Lower leg skin (tissue), 3 donors: ENCODE measurements around the gene MYO5A.

Experiments
- CTCF ChIP-seq, 3 donors: fragments of 450-650 bp; IDR thresholded peaks; one replicate each; pipeline ENCODE4 v1.5.1; 2016; ENCODE audit warnings: antibody characterized with exemption in 3 of 3, mild to moderate bottlenecking in 3 of 3, moderate library complexity in 2 of 3
- POLR2A ChIP-seq, 2 donors: fragments of 450-650 bp; IDR thresholded peaks; one replicate each; pipeline ENCODE4 v1.6.1; 2016 to 2017; ENCODE audit warnings: antibody characterized with exemption in 2 of 2, mild to moderate bottlenecking in 1 of 2, moderate library complexity in 1 of 2

GRCh38 chr15:52328680-52329079 is 200.0 kb downstream of the MYO5A start:
- TF ChIP-seq POLR2A (IDR thresholded peaks at IDR 0.05) (no peak), CTCF (IDR thresholded peaks at IDR 0.05) (no peak)
